ENCODE data around the gene NDUFA3.
"Not testable (repeated sequence)": the region's sequence is repeated elsewhere in the genome, so short reads cannot be mapped to it uniquely, and the experiment has no call there.

NDUFA3 gene

GRCh38 chr19:54102421-54103169 lies at the start of gene NDUFA3:
TSS of gene NDUFA3 (plus strand) at chr19:54102855. CDS start at chr19:54102879, 24 bp downstream.
- FAIRE-seq, result peak; percentile 76

GRCh38 chr19:54062643-54063042 lies 40.0 kb upstream of the NDUFA3 start:
- FAIRE-seq, result no peak

GRCh38 chr19:54063350-54064116 lies 39.1 kb upstream of the NDUFA3 start, which contains the start of gene VSTM1:
TSS of gene VSTM1 (minus strand) at chr19:54063897. CDS start at chr19:54063777, 120 bp downstream.
- FAIRE-seq, result no peak

- FAIRE-seq, result no peak
Observed at GRCh38 chr19:54069470-54069869, 33.2 kb upstream of the NDUFA3 start.

GRCh38 chr19:54073829-54074228 lies 28.8 kb upstream of the NDUFA3 start:
- no peak for FAIRE-seq

- no peak for FAIRE-seq
Observed at GRCh38 chr19:54074851-54075250, 27.8 kb upstream of the NDUFA3 start.

GRCh38 chr19:54077334-54077733 lies 25.3 kb upstream of the NDUFA3 start:
- FAIRE-seq, result no peak

- FAIRE-seq, result no peak
Observed at GRCh38 chr19:54081032-54081431, 21.6 kb upstream of the NDUFA3 start, which contains the start of gene TARM1. TSS of gene TARM1 (minus strand) at chr19:54081365. CDS start at chr19:54081340, 25 bp downstream.

GRCh38 chr19:54084410-54084809 lies 18.2 kb upstream of the NDUFA3 start:
- no peak for FAIRE-seq

- no peak for FAIRE-seq
Observed at GRCh38 chr19:54094426-54095000, 8.1 kb upstream of the NDUFA3 start.

- no peak for FAIRE-seq
Observed at GRCh38 chr19:54095136-54095858, 7.4 kb upstream of the NDUFA3 start.

GRCh38 chr19:54095859-54096616 lies 6.6 kb upstream of the NDUFA3 start:
- FAIRE-seq, result not testable (repeated sequence)

- no peak for FAIRE-seq
Observed at GRCh38 chr19:54096617-54097106, 6.0 kb upstream of the NDUFA3 start.

GRCh38 chr19:54099190-54099902 lies 3.3 kb upstream of the NDUFA3 start:
- no peak for FAIRE-seq

GRCh38 chr19:54099903-54100255 lies 2.8 kb upstream of the NDUFA3 start:
- not testable (repeated sequence) for FAIRE-seq

GRCh38 chr19:54100561-54100960 lies 2.1 kb upstream of the NDUFA3 start, which contains the start of gene OSCAR:
TSS of gene OSCAR (minus strand) at chr19:54100803. CDS start at chr19:54100792, 11 bp downstream.
- no peak for FAIRE-seq

- no peak for FAIRE-seq
Observed at GRCh38 chr19:54104998-54105715, 2.5 kb downstream of the NDUFA3 start.

GRCh38 chr19:54105796-54106195 lies 3.1 kb downstream of the NDUFA3 start:
- no peak for FAIRE-seq

GRCh38 chr19:54106716-54107115 lies 4.1 kb downstream of the NDUFA3 start:
- no peak for FAIRE-seq

- FAIRE-seq, result no peak
Observed at GRCh38 chr19:54107876-54108490, 5.3 kb downstream of the NDUFA3 start.

All from islet of Langerhans (tissue), 1 donor.